BJ (cell line): Measurements from ENCODE around the gene MTA3. TPM values are rescaled to one million over a fixed set of nuclear protein-coding genes. Genes with fewer than 3 reads are reported as not detected.

Source experiments
- CTCF ChIA-PET: fragments of 350-600 bp; formaldehyde crosslinking; extraction: SDS; loops from one replicate; lab custom pipeline; 2021; ENCODE audit warnings: antibody characterized with exemption, inconsistent platforms; lab: Yijun Ruan, JAX
- POLR2A ChIA-PET: fragments of 300-600 bp; sonication (Branson Sonifier 250); formaldehyde crosslinking; extraction: SDS; loops from one replicate; lab custom pipeline; 2021; ENCODE audit warnings: antibody characterized with exemption; lab: Charles Lee
- DNase-seq: peaks from one replicate; pipeline ENCODE4 v3.0.0-alpha.2; 2011; ENCODE audit warnings: low read depth
- H3K27me3 ChIP-seq: 2 replicates; pipeline ENCODE4 v1.6.0; 2011; ENCODE audit warnings: low read length; ENCODE audit not compliant: control insufficient read depth, insufficient read depth
- H3K36me3 ChIP-seq: 2 replicates; pipeline ENCODE4 v1.5.1; 2011; ENCODE audit warnings: low read length; ENCODE audit not compliant: control insufficient read depth, insufficient read depth
- H3K4me3 ChIP-seq: 2 replicates; pipeline ENCODE4 v1.5.1; 2011; ENCODE audit warnings: low read depth, mild to moderate bottlenecking, control low read depth, low read length
- polyA plus RNA-seq: library from polyadenylated mRNA; depleted of rRNA; stranded (reverse); fragments of >200 nt; gene quantifications from 2 replicates; pipeline ENCODE4 v1.2.3, GENCODE V29; 2011
- TF ChIP-seq, protein P1 (sequence below): IDR thresholded peaks from 2 replicates; pipeline ENCODE4 v1.5.1; 2011; ENCODE audit warnings: low read depth, mild to moderate bottlenecking, control low read depth, inconsistent platforms, low read length, moderate library complexity; ENCODE audit not compliant: insufficient read depth

The MTA3 gene
- polyA plus RNA-seq, 1 experiment: 23.2 TPM

- no peak overlapping the region for H3K4me3 ChIP-seq
- no peaks in the 10 kb centered on the region for H3K36me3 ChIP-seq
- no peak for DNase-seq
- no peaks in the 10 kb centered on the region for H3K27me3 ChIP-seq
- TF ChIP-seq, protein P1, sequence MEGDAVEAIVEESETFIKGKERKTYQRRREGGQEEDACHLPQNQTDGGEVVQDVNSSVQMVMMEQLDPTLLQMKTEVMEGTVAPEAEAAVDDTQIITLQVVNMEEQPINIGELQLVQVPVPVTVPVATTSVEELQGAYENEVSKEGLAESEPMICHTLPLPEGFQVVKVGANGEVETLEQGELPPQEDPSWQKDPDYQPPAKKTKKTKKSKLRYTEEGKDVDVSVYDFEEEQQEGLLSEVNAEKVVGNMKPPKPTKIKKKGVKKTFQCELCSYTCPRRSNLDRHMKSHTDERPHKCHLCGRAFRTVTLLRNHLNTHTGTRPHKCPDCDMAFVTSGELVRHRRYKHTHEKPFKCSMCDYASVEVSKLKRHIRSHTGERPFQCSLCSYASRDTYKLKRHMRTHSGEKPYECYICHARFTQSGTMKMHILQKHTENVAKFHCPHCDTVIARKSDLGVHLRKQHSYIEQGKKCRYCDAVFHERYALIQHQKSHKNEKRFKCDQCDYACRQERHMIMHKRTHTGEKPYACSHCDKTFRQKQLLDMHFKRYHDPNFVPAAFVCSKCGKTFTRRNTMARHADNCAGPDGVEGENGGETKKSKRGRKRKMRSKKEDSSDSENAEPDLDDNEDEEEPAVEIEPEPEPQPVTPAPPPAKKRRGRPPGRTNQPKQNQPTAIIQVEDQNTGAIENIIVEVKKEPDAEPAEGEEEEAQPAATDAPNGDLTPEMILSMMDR: no peak
- CTCF ChIA-PET: interaction anchor here (1.8 kb wide), 1 partner anchor 12 kb away, joined by 5 read pairs; no protein-coding TSS in a partner anchor
- POLR2A ChIA-PET: no interaction called here
These were observed 82.6 kb downstream of the MTA3 start for GRCh38 chr2:42651057-42651456.

- no peaks in the 10 kb centered on the region for H3K27me3 ChIP-seq
- no peak for DNase-seq
- 0 out of 2 replicates have a peak, but pooled peaks cover 1% of the 10 kb centered on the region for H3K36me3 ChIP-seq
- ChIA-PET POLR2A (no interaction called here), CTCF (interaction anchor here (0.6 to 1.8 kb wide), 2 partner anchors 8 to 11 kb away, joined by 3 to 5 read pairs; no protein-coding TSS in a partner anchor)
- H3K4me3 ChIP-seq: no peak overlapping the region
- TF ChIP-seq, protein P1: no peak
These were observed 83.7 kb downstream of the MTA3 start for GRCh38 chr2:42652086-42652485.

GRCh38 chr2:42653039-42653438 lies 84.6 kb downstream of the MTA3 start:
- no peak for DNase-seq
- TF ChIP-seq, protein P1: no peak
- Histone ChIP-seq H3K27me3 (no peaks in the 10 kb centered on the region), H3K36me3 (0 out of 2 replicates have a peak, but pooled peaks cover 1% of the 10 kb centered on the region), H3K4me3 (no peak overlapping the region)
- ChIA-PET CTCF (no interaction called here), POLR2A (no interaction called here)

DNA sequence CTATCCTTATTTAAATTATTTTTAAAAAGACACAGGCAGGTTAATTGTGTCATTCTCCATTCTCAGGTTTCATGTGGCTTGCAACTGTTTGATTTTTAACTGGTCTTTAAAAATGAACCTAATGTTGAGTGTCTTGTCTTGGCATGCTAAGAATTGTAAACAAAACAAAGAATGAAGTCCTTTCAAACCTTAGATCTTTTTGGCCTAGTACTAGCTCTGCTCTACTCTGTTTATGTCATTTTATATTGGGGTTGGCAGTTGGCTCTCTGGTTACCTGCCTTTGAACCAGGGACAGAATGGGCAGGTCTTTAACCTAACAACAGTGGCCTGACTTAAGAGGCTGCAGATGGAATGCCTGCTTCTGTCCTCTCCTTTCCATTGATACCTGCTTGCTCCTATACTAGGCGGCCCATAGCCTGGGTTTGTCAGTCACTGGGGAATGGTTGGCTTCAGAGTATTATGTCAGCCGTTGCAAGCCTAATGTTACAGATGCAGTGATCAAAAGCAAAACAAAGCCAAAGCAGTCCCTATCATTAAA lies 85.5 kb downstream of the MTA3 start:
- CTCF ChIA-PET: interaction anchor here (0.8 kb wide), 1 partner anchor 140 kb away, joined by 3 read pairs; no protein-coding TSS in a partner anchor
- Histone ChIP-seq H3K27me3 (no peaks in the 10 kb centered on the region), H3K36me3 (0 out of 2 replicates have a peak, but pooled peaks cover 1% of the 10 kb centered on the region), H3K4me3 (no peak overlapping the region)
- TF ChIP-seq, protein P1: no peak
- DNase-seq: no peak
- POLR2A ChIA-PET: no interaction called here

DNA sequence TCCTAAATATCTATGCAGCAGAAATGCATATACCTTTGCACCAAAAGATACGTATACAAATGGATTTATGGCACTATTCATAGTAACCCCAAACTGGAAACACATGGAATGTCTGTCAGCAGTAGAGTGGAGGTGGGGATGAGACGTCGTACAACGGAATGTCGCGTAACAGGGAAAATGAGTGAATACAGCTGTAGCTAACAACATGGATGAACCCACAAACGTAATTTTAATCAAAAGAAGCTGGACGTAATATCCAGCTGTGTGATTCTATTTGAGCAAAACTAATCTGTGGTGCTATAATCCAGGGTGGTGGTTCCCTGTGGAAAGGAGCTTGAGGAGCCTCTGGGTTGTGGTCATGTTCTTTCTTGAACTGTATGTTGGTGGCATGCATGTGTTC lies 89.9 kb downstream of the MTA3 start:
- POLR2A ChIA-PET: no interaction called here
- TF ChIP-seq, protein P1: no peak
- Histone ChIP-seq H3K4me3 (no peak overlapping the region), H3K36me3 (0 out of 2 replicates have a peak, but pooled peaks cover 1% of the 10 kb centered on the region), H3K27me3 (no peaks in the 10 kb centered on the region)
- no peak for DNase-seq
- CTCF ChIA-PET: interaction anchor here (1.2 kb wide), 1 partner anchor 146 kb away, joined by 3 read pairs; no protein-coding TSS in a partner anchor
